Neuronal stem cell (in vitro differentiated cells): Measurements from ENCODE around the gene ADM.
A peak's percentile ranks its signal among the peaks of the same experiment; 100 is the strongest.

Experiments
- DNase-seq: peaks from one replicate; pipeline ENCODE4 v3.0.0-alpha.2; 2013; ENCODE audit warnings: low spot score
- H2AFZ ChIP-seq: one replicate; pipeline ENCODE4 v1.6.1; 2013; ENCODE audit warnings: mild to moderate bottlenecking, low read length, inconsistent platforms
- H2AK5ac ChIP-seq: 2 replicates; pipeline ENCODE4 v1.6.1; 2013; ENCODE audit warnings: low read depth, mild to moderate bottlenecking, inconsistent platforms, low read length, moderate library complexity, mixed read lengths
- H2BK120ac ChIP-seq: 2 replicates; pipeline ENCODE4 v1.6.1; 2013; ENCODE audit warnings: low read depth, mild to moderate bottlenecking, inconsistent platforms, low read length, moderate library complexity, mixed read lengths
- H2BK12ac ChIP-seq: one replicate; pipeline ENCODE4 v1.6.1; 2013; ENCODE audit warnings: low read length, inconsistent platforms
- H2BK15ac ChIP-seq: 2 replicates; pipeline ENCODE4 v1.6.1; 2013; ENCODE audit warnings: mild to moderate bottlenecking, low read length, inconsistent platforms, mixed read lengths
- H2BK5ac ChIP-seq: one replicate; pipeline ENCODE4 v1.6.1; 2013; ENCODE audit warnings: inconsistent platforms, mild to moderate bottlenecking, low read length, moderate library complexity
- H3K14ac ChIP-seq: one replicate; pipeline ENCODE4 v1.6.1; 2013; ENCODE audit warnings: low read length, inconsistent platforms
- H3K18ac ChIP-seq: 2 replicates; pipeline ENCODE4 v1.6.1; 2013; ENCODE audit warnings: low read length, inconsistent platforms
- H3K23ac ChIP-seq: 2 replicates; pipeline ENCODE4 v1.6.1; 2013; ENCODE audit warnings: low read depth, mild to moderate bottlenecking, mixed read lengths, low read length, inconsistent platforms; ENCODE audit not compliant: poor library complexity
- H3K27ac ChIP-seq: replicated peaks from 3 replicates; pipeline ENCODE4 v1.5.1; 2013; ENCODE audit warnings: low read length, inconsistent platforms
- H3K27me3 ChIP-seq, 3 experiments: 2 replicates each; pipeline ENCODE4 v1.6.1; 2013; ENCODE audit warnings: low read length in 3 of 3, mild to moderate bottlenecking in 2 of 3, inconsistent platforms in 1 of 3, low read depth in 1 of 3, mixed read lengths in 1 of 3, moderate library complexity in 1 of 3; ENCODE audit not compliant: control insufficient read depth in 3 of 3, insufficient read depth in 3 of 3
- H3K36me3 ChIP-seq, 2 donors: replicated peaks in 1 of 2; 2 replicates each; pipeline ENCODE4 v1.6.1; 2013; ENCODE audit warnings: low read length in 2 of 2; ENCODE audit not compliant: control insufficient read depth in 2 of 2, insufficient read depth in 2 of 2
- H3K4ac ChIP-seq: 2 replicates; pipeline ENCODE4 v1.6.1; 2013; ENCODE audit warnings: inconsistent platforms, mild to moderate bottlenecking, low read length, moderate library complexity
- H3K4me1 ChIP-seq, 2 donors: 1 replicate in 1 of 2; 2 replicates in 1 of 2; pipeline ENCODE4 v1.6.1; 2013; ENCODE audit warnings: low read length in 2 of 2, low read depth in 1 of 2; ENCODE audit not compliant: control insufficient read depth in 2 of 2, insufficient read depth in 1 of 2
- H3K4me2 ChIP-seq: one replicate; pipeline ENCODE4 v1.6.1; 2013; ENCODE audit warnings: mild to moderate bottlenecking, low read length, inconsistent platforms; ENCODE audit not compliant: insufficient read depth, poor library complexity, severe bottlenecking
- H3K4me3 ChIP-seq, 2 donors: 2 replicates each; pipeline ENCODE4 v1.5.1; 2013; ENCODE audit warnings: low read length in 2 of 2, mild to moderate bottlenecking in 2 of 2, inconsistent platforms in 1 of 2, moderate library complexity in 1 of 2
- H3K79me1 ChIP-seq: one replicate; pipeline ENCODE4 v1.6.1; 2013; ENCODE audit warnings: low read depth, mild to moderate bottlenecking, inconsistent platforms, low read length, moderate library complexity
- H3K9ac ChIP-seq: one replicate; pipeline ENCODE4 v1.6.1; 2013; ENCODE audit warnings: mild to moderate bottlenecking, low read depth, low read length, inconsistent platforms; ENCODE audit not compliant: poor library complexity
- H3K9me3 ChIP-seq, 2 donors: replicated peaks in 1 of 2; 2 replicates each; pipeline versions ENCODE3 to v1.6.1; 2013; ENCODE audit warnings: low read length in 2 of 2, mild to moderate bottlenecking in 2 of 2, inconsistent platforms in 1 of 2, low read depth in 1 of 2, mixed read lengths in 1 of 2, moderate library complexity in 1 of 2; ENCODE audit not compliant: control insufficient read depth in 2 of 2, insufficient read depth in 1 of 2
- H4K8ac ChIP-seq: one replicate; pipeline ENCODE4 v1.6.1; 2013; ENCODE audit warnings: low read depth, mild to moderate bottlenecking, inconsistent platforms, low read length, moderate library complexity
- H4K91ac ChIP-seq: one replicate; pipeline ENCODE4 v1.6.1; 2013; ENCODE audit warnings: low read length, low read depth, mild to moderate bottlenecking, inconsistent platforms; ENCODE audit not compliant: poor library complexity
- WGBS, 2 donors: extraction: QIAGEN DNeasy Blood & Tissue Kit; methylation state at CpG; one replicate each; pipeline ENCODE4 v1.1.7; 2013; ENCODE audit warnings: missing lambda C conversion rate in 2 of 2, mixed read lengths in 1 of 2; ENCODE audit not compliant: insufficient read length in 2 of 2, insufficient replicate concordance in 1 of 2; ENCODE audit errors: extremely low coverage in 2 of 2; 5-methylcytosine and 5-hydroxymethylcytosine counted together

The ADM gene

DNA sequence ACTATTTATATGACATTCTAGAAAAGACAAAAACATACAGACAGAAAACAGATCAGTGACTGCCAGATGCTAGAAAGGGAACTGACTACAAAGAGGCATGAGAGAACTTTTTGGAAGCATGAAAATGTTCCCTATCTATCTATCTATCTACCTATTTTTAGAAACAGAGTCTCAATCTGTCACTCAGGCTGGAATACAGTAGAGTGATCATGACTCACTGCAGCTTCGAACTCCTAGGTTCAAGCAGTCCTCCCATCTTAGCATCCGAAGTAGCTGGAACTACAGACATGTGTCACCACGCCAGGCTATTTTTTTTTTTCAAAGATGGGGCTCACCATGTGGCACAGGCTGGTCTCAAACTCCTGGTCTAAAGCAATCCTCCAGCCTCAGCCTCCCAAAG is 17.7 kb upstream of the ADM start:
- Histone ChIP-seq H3K4me2 (no peak overlapping the region), H4K91ac (no peak overlapping the region), H3K14ac (no peak overlapping the region), H3K23ac (no peak overlapping the region), H2AK5ac (no peak overlapping the region), H3K27me3 (no peaks in the 10 kb centered on the region), H3K9ac (no peak overlapping the region), H2BK120ac (no peak overlapping the region), H3K4me1 (no peaks in the 10 kb centered on the region), H2AFZ (no peak overlapping the region), H3K27ac (no peak overlapping the region), H2BK5ac (no peak overlapping the region), H3K4me3 (no peak overlapping the region), H3K4ac (no peak overlapping the region), H2BK15ac (no peak overlapping the region), H2BK12ac (no peak overlapping the region), H3K18ac (no peak overlapping the region), H3K36me3 (peaks cover 2 to 16% of the 10 kb centered on the region in 2 donors), H3K9me3 (no peaks in the 10 kb centered on the region), H4K8ac (no peak overlapping the region), H3K79me1 (peaks cover 6% of the 10 kb centered on the region)
- DNase-seq, result no peak
- WGBS, 2 donors, result no CpG with 5 or more reads among the region's 3 CpGs

DNA sequence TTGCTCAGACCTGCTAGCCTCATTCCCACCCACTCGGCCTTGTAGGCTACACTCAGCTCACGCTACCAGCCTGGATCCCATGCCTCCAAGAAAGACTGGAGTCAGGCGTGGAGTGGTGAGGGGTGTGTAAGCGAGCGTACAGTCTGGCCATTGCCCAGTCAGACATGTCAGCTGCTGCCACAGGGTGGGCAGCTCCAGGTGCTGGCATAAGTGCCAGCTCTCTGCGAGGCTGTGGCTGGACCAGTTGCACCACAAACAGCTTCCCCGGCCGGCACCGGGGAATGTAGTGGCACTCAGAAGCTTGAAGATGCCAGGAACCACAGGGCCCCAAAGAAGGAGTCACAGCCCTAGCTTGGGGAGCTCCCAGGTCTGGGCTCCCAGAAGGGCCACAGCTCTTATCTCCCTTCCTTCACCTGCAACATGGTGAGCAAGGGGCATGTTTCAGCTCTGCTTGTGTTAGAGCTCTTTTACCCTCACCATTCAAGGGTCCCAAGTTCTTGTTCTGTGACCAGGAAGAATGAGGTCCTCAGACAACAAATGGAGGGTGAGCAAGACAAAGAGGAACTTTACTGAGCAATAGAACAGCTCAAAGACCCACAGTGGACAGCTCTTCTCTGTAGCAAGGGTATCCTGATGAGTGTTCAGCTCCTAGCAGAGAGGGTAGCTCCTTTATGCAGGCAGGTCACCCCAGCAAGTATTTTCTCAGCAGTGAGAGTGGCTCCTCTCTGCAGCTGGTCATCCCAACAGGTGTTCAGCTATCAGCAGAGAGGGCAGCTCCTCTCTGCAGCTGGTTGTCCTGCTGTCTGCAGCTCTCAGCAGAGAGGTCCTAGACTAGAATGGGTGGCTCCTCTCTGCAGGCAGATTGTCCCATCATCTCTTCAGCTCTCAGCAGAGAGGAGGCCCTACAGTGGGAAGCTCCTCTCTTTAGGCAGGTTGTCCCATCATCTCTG is 16.8 kb upstream of the ADM start:
- H2AFZ ChIP-seq, result no peak overlapping the region
- no peak overlapping the region for H3K23ac ChIP-seq
- no peak overlapping the region for H3K18ac ChIP-seq
- no peak overlapping the region for H3K4me3 ChIP-seq
- H3K79me1 ChIP-seq, result peaks cover 6% of the 10 kb centered on the region
- no peak overlapping the region for H2BK5ac ChIP-seq
- H2AK5ac ChIP-seq, result no peak overlapping the region
- no peaks in the 10 kb centered on the region for H3K9me3 ChIP-seq
- H3K9ac ChIP-seq, result no peak overlapping the region
- no peak overlapping the region for H3K4ac ChIP-seq
- H3K14ac ChIP-seq, result no peak overlapping the region
- no peak overlapping the region for H2BK120ac ChIP-seq
- no peak overlapping the region for H3K27ac ChIP-seq
- no peak overlapping the region for H3K4me2 ChIP-seq
- no peak overlapping the region for H4K91ac ChIP-seq
- no peak for DNase-seq
- WGBS, 2 donors, result no CpG with 5 or more reads among the region's 9 CpGs
- peaks cover 2 to 16% of the 10 kb centered on the region in 2 donors for H3K36me3 ChIP-seq
- no peak overlapping the region for H2BK12ac ChIP-seq
- no peak overlapping the region for H4K8ac ChIP-seq
- H2BK15ac ChIP-seq, result no peak overlapping the region
- H3K4me1 ChIP-seq, result peaks cover 0 to 1% of the 10 kb centered on the region in 2 donors
- H3K27me3 ChIP-seq, result no peaks in the 10 kb centered on the region

DNA sequence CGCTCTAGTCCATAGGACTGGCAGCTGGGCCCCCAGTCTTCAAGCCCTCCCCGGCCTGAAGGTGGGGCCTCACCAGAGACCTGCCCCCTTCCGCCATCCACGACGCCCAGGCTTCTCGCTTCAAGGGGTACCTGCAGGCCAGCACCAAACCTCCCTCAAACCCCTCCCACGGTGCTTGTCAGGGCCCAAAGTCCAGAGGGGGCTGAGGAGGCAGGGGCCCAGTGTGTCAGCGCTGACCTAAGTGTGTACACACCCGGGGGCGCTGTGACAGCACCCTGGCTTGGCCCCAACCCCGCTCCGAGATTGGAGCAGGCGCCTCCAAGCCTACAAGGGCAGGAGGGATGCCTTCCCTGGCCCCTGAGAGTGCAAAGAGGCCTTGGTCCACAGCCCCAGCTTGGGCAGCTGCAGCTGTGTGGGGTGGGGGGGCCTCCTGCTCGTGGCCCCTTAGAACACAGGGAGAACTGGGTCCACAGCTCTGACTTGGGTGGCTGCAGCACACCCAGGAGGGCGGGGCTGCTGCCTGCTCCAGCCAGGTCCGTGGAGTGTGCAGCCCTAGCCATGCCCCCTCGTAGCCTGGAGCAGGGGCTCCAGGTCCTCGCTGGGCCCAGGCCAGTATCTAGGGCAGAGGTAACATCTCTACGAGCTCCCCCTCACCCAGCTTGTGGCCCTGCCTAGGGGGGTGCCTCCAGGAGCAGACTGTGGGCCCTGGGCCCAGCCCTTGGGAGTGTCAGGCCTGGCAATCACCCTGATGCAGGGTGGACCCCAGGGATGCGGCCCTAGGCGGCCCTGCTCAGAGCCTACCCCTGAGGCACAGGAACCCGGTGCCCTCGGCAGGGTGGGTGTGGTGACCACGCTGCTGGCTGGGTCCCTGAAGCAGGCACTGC is 15.8 kb upstream of the ADM start:
- H2BK5ac ChIP-seq, result no peak overlapping the region
- no peaks in the 10 kb centered on the region for H3K9me3 ChIP-seq
- peak overlapping the region; percentile 49 for H3K18ac ChIP-seq
- H3K9ac ChIP-seq, result no peak overlapping the region
- no peak overlapping the region for H2BK15ac ChIP-seq
- H3K79me1 ChIP-seq, result peaks cover 6% of the 10 kb centered on the region
- no peak overlapping the region for H2BK120ac ChIP-seq
- no peak for DNase-seq
- H4K8ac ChIP-seq, result no peak overlapping the region
- H3K4me3 ChIP-seq, result no peak overlapping the region
- no peak overlapping the region for H3K4ac ChIP-seq
- H3K27me3 ChIP-seq, result no peaks in the 10 kb centered on the region
- H3K27ac ChIP-seq, result no peak overlapping the region
- H4K91ac ChIP-seq, result no peak overlapping the region
- WGBS, 2 donors, result no CpG with 5 or more reads among the region's 24 CpGs
- no peak overlapping the region for H2BK12ac ChIP-seq
- peak overlapping the region; percentile 66 for H3K23ac ChIP-seq
- peaks cover 2 to 16% of the 10 kb centered on the region in 2 donors for H3K36me3 ChIP-seq
- no peak overlapping the region for H3K14ac ChIP-seq
- no peak overlapping the region for H2AFZ ChIP-seq
- no peak overlapping the region for H3K4me2 ChIP-seq
- H2AK5ac ChIP-seq, result peak overlapping the region; percentile 36
- peaks cover 0 to 1% of the 10 kb centered on the region in 2 donors for H3K4me1 ChIP-seq
